Body of pancreas (tissue), 4 donors: Measurements from ENCODE around the gene SLC38A9. TPM values are rescaled to one million over a fixed set of nuclear protein-coding genes. Genes with fewer than 3 reads are reported as not detected.

Experiments
- ATAC-seq: fragments of 150-250 bp; one replicate; pipeline ENCODE4 v1.9.1; 2016
- DNase-seq, 4 donors: peaks; one replicate each; pipeline ENCODE4 v3.0.0-alpha.2; 2019
- H3K27ac ChIP-seq, 4 donors: fragments of 200-600 bp; sonication (generic); 1 replicate in 3 of 4; 2 replicates in 1 of 4; pipeline versions ENCODE4 v1.5.1 to v1.6.1; 2016 to 2019; ENCODE audit warnings: mild to moderate bottlenecking in 1 of 4, mixed read lengths in 1 of 4, moderate library complexity in 1 of 4
- H3K27me3 ChIP-seq, 2 donors: fragments of 200-600 bp; sonication (generic); one replicate each; pipeline ENCODE4 v1.6.0; 2016; ENCODE audit warnings: mild to moderate bottlenecking in 1 of 2
- H3K36me3 ChIP-seq, 2 donors: fragments of 200-600 bp; sonication (generic); replicated peaks in 1 of 2; 2 replicates each; pipeline ENCODE4 v1.5.1; 2016; ENCODE audit warnings: low read depth in 2 of 2; ENCODE audit not compliant: insufficient read depth in 1 of 2
- H3K4me1 ChIP-seq: fragments of 200-600 bp; sonication (generic); one replicate; pipeline ENCODE4 v1.6.0; 2016
- H3K4me3 ChIP-seq, 2 donors: fragments of 200-600 bp; sonication (generic); 1 replicate in 1 of 2; 2 replicates in 1 of 2; pipeline ENCODE4 v1.5.1; 2016 to 2019
- H3K9me3 ChIP-seq, 3 donors: fragments of 200-600 bp; sonication (generic); 1 replicate in 2 of 3; 2 replicates in 1 of 3; pipeline ENCODE4 v1.5.1; 2016
- POLR2A ChIP-seq, 3 donors: fragments of 450-650 bp; IDR thresholded peaks; one replicate each; pipeline ENCODE4 v1.6.1; 2016; ENCODE audit warnings: antibody characterized with exemption in 3 of 3, mild to moderate bottlenecking in 2 of 3
- WGBS, 2 donors: methylation state at CpG; one replicate each; pipeline ENCODE4 v1.1.5; 2017; 5-methylcytosine and 5-hydroxymethylcytosine counted together
- intact Hi-C: fragments of 100-400 bp; cut with DNase I; formaldehyde crosslinking; loops from one replicate; pipeline ENCODE4 v1.15.1; 2023
- total RNA-seq, 2 donors: library from RNA; depleted of rRNA; stranded (reverse); fragments of >200 nt; gene quantifications; one replicate each; pipeline ENCODE4 v1.1.0, GENCODE V29; 2016
- TF ChIP-seq, protein P1 (sequence below), 7 experiments: fragments of 450-650 bp in 4 of 7; fragments of 200-600 bp in 3 of 7; sonication (generic) in 3 of 7; IDR thresholded peaks; one replicate each; pipeline ENCODE4 v1.5.1; 2016 to 2019; ENCODE audit warnings: antibody characterized with exemption in 7 of 7

The SLC38A9 gene
- total RNA-seq, 2 donors from 2014 or later, result 33.5 to 43.8 TPM

DNA sequence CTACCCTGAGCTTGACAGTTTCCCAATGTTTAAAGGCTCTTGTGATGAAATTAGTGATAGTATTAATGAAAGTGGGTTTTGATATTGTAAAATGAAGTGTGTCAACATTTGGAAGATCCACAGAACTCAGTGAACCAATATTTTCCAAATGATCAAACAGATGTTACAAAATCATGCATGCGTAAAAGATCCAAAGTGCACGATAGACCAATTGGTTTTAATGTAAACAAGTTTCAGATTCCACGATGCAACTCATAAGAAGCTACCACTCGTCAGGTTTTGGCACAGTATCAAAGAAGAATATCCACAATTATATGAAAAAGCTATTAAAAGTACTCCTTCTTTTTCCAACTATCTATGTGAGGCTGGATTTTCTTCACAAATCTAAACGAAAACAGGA lies 82.3 kb downstream of the SLC38A9 start:
- Histone ChIP-seq H3K4me1 (peaks cover 19% of the 10 kb centered on the region), H3K36me3 (no peaks in the 10 kb centered on the region), H3K27me3 (no peaks in the 10 kb centered on the region), H3K27ac (no peak overlapping the region), H3K9me3 (no peaks in the 10 kb centered on the region), H3K4me3 (no peak overlapping the region)
- intact Hi-C loops, result no loop called here
- WGBS, 2 donors, result 85 to 89% methylated on average over 5 of the region's 5 CpGs
- ATAC-seq (no peak), DNase-seq (no peak)
- no peak for TF ChIP-seq POLR2A (IDR thresholded peaks at IDR 0.05)
- TF ChIP-seq, protein P1, sequence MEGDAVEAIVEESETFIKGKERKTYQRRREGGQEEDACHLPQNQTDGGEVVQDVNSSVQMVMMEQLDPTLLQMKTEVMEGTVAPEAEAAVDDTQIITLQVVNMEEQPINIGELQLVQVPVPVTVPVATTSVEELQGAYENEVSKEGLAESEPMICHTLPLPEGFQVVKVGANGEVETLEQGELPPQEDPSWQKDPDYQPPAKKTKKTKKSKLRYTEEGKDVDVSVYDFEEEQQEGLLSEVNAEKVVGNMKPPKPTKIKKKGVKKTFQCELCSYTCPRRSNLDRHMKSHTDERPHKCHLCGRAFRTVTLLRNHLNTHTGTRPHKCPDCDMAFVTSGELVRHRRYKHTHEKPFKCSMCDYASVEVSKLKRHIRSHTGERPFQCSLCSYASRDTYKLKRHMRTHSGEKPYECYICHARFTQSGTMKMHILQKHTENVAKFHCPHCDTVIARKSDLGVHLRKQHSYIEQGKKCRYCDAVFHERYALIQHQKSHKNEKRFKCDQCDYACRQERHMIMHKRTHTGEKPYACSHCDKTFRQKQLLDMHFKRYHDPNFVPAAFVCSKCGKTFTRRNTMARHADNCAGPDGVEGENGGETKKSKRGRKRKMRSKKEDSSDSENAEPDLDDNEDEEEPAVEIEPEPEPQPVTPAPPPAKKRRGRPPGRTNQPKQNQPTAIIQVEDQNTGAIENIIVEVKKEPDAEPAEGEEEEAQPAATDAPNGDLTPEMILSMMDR (IDR thresholded peaks at IDR 0.05), result no peak

- TF ChIP-seq POLR2A (IDR thresholded peaks at IDR 0.05), result no peak
- TF ChIP-seq, protein P1 (IDR thresholded peaks at IDR 0.05), result no peak
- no peak for ATAC-seq
- DNase-seq, result no peak
- H3K4me3 ChIP-seq, result no peak overlapping the region
- intact Hi-C loops, result no loop called here
- no peaks in the 10 kb centered on the region for H3K27me3 ChIP-seq
- H3K4me1 ChIP-seq, result peaks cover 2% of the 10 kb centered on the region
- no peaks in the 10 kb centered on the region for H3K9me3 ChIP-seq
- WGBS, 2 donors, result 78 to 79% methylated on average over 3 of the region's 3 CpGs
- H3K27ac ChIP-seq, result no peak overlapping the region
- no peaks in the 10 kb centered on the region for H3K36me3 ChIP-seq
These were observed 85.3 kb downstream of the SLC38A9 start for GRCh38 chr5:55626790-55627189.

- Histone ChIP-seq H3K27ac (no peak overlapping the region), H3K36me3 (no peaks in the 10 kb centered on the region), H3K4me3 (no peak overlapping the region), H3K9me3 (no peaks in the 10 kb centered on the region), H3K4me1 (peaks cover 11% of the 10 kb centered on the region), H3K27me3 (no peaks in the 10 kb centered on the region)
- TF ChIP-seq, protein P1 (IDR thresholded peaks at IDR 0.05), result no peak
- TF ChIP-seq POLR2A (IDR thresholded peaks at IDR 0.05), result no peak
- intact Hi-C loops, result no loop called here
- no peak for ATAC-seq
- DNase-seq, result no peak
These were observed 86.2 kb downstream of the SLC38A9 start for GRCh38 chr5:55625913-55626312.

- Histone ChIP-seq H3K27ac (no peak overlapping the region), H3K36me3 (no peaks in the 10 kb centered on the region), H3K4me3 (no peak overlapping the region), H3K27me3 (no peaks in the 10 kb centered on the region), H3K9me3 (no peaks in the 10 kb centered on the region), H3K4me1 (peaks cover 12% of the 10 kb centered on the region)
- DNase-seq (no peak), ATAC-seq (no peak)
- 91 to 94% methylated on average over 4 of the region's 4 CpGs for WGBS, 2 donors
- no peak for TF ChIP-seq POLR2A (IDR thresholded peaks at IDR 0.05)
- TF ChIP-seq, protein P1 (IDR thresholded peaks at IDR 0.05), result no peak
- intact Hi-C loops, result no loop called here
These were observed 86.6 kb downstream of the SLC38A9 start for GRCh38 chr5:55625589-55625909.

DNA sequence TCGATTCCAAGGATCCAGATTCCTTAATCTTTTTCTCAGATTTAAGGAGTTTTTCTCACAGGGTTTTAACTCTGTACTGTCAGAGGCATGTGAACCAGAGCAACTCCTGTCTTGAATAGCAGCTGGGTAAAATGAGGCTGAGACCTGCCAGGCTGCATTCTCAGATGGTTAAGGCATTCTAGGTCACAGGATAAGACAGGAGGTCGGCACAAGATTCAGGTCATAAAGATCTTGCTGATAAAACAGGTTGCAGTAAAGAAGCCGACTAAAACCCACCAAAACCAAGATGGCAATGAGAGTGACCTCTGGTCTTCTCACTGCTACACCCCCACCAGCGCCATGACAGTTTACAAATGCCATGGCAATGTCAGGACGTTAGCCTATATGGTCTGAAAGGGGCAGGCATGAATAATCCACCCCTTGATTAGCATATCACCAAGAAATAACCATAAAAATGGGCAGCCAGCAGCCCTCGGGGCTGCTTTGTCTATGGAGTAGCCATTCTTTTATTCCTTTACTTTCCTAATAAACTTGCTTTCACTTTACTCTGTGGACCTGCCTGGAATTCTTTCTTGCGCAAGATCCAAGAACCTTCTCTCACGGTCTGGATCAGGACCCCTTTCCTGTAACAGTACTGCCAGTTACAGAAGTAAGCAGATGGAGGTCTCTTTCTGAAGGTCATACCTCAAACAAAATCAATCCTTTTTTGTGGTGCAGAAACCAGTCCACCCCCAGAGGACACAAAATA lies 87.1 kb downstream of the SLC38A9 start:
- DNase-seq (no peak), ATAC-seq (no peak)
- intact Hi-C loops, result no loop called here
- Histone ChIP-seq H3K27me3 (no peaks in the 10 kb centered on the region), H3K4me3 (no peak overlapping the region), H3K9me3 (no peaks in the 10 kb centered on the region), H3K4me1 (peaks cover 12% of the 10 kb centered on the region), H3K36me3 (no peaks in the 10 kb centered on the region), H3K27ac (no peak overlapping the region)
- no peak for TF ChIP-seq POLR2A (IDR thresholded peaks at IDR 0.05)
- TF ChIP-seq, protein P1 (IDR thresholded peaks at IDR 0.05), result no peak
- WGBS, 2 donors, result 86 to 87% methylated on average over 8 of the region's 8 CpGs
